ENCODE results near the gene VRTN.

- TF ChIP-seq SP1 (IDR thresholded peaks at IDR 0.05) (no peak), L3MBTL2 (conservative IDR thresholded peaks at IDR 0.05) (no peak), TARDBP (IDR thresholded peaks at IDR 0.05) (no peak), ARNT (IDR thresholded peaks at IDR 0.05) (no peak), BHLHE40 (IDR thresholded peaks at IDR 0.05; ENCODE audit: borderline replicate concordance) (no peak)
Measured at GRCh38 chr14:74312161-74312560, 36.1 kb upstream of the VRTN start.

All from HEK293T (cell line).